ENCODE data around the gene CTDSPL. TPM values are rescaled to one million over a fixed set of nuclear protein-coding genes. Genes with fewer than 3 reads are reported as not detected.

Gene CTDSPL
- total and polyA plus RNA-seq, 10 of the 15 experiments (the other 5 are each of a cell fraction or from before 2014, with no cell fraction given), result 0.05 to 0.51 (median 0.18) TPM; not detected in 6

- TF ChIP-seq ZBTB33 (IDR thresholded peaks at IDR 0.05), result no peak
- TF ChIP-seq SREBF1 (IDR thresholded peaks at IDR 0.05; ENCODE audit: low read length), result no peak
- TF ChIP-seq IRF4 (IDR thresholded peaks at IDR 0.05; ENCODE audit: low read depth, low read length), result no peak
Observed at GRCh38 chr3:37979541-37980461, 118.1 kb downstream of the CTDSPL start (continued).

- BruUV-seq (replicated peaks), result no TSS peak
- no peak overlapping the region for H3K9ac ChIP-seq (ENCODE audit: control insufficient read depth, insufficient read depth, low read length)
- H4K20me1 ChIP-seq (ENCODE audit: control insufficient read depth, insufficient read depth), result no peaks in the 10 kb centered on the region
- H2AFZ ChIP-seq (ENCODE audit: control insufficient read depth, low read depth, low read length), result no peak overlapping the region
- RAD21 ChIA-PET (ENCODE audit: unreplicated experiment), result no interaction called here
- FAIRE-seq, result no peak
- H3K79me2 ChIP-seq (ENCODE audit: control insufficient read depth, insufficient read depth, low read length), result no peaks in the 10 kb centered on the region
- DNase-seq (ENCODE audit: low read depth, low spot score), result no peak
- no peaks in the 10 kb centered on the region for H3K4me1 ChIP-seq (ENCODE audit: control insufficient read depth, insufficient read depth, low read length)
- 44% methylated on average over 14 of the region's 14 CpGs for WGBS (ENCODE audit: insufficient coverage, insufficient replicate concordance, low lambda C conversion rate, missing lambda C conversion rate)
- H3K27ac ChIP-seq (ENCODE audit: control insufficient read depth, insufficient read depth), result no peak overlapping the region
- intact Hi-C loops (cut with micrococcal nuclease; ENCODE audit: unreplicated experiment) (no loop called here), in situ Hi-C loops (cut with MboI) (no loop called here)
- CTCF ChIA-PET, result interaction anchor here (0.5 to 5.4 kb wide), 10 partner anchors 8 to 499 kb away, joined by 3 to 38 read pairs (median 4); no protein-coding TSS in a partner anchor
- H3K4me2 ChIP-seq (ENCODE audit: control insufficient read depth, insufficient read depth), result no peak overlapping the region
- SMC1A ChIA-PET (ENCODE audit: uncharacterized antibody, unreplicated experiment), result interaction anchor here (0.6 to 1.1 kb wide), 2 partner anchors 14 to 16 kb away, joined by 3 read pairs; no protein-coding TSS in a partner anchor
- no peak for ATAC-seq
- no peaks in the 10 kb centered on the region; a peak in 2 of 4 replicates for H3K27me3 ChIP-seq (replicated peaks in 1 of 2; ENCODE audit: control insufficient read depth in 2 of 2, insufficient read depth in 2 of 2, low read length in 1 of 2)
- no peaks in the 10 kb centered on the region for H3K36me3 ChIP-seq (ENCODE audit: control insufficient read depth in 2 of 2, insufficient read depth in 2 of 2, low read length in 1 of 2)
- no peaks in the 10 kb centered on the region for H3K9me3 ChIP-seq (replicated peaks; ENCODE audit: control insufficient read depth, insufficient read depth, low read length)
- no peak overlapping the region for H3K4me3 ChIP-seq
- POLR2A ChIA-PET, result interaction anchor here (0.6 kb wide), 1 partner anchor 24 kb away, joined by 3 read pairs; no protein-coding TSS in a partner anchor
- TF ChIP-seq BMI1 (IDR thresholded peaks at IDR 0.05; ENCODE audit: borderline replicate concordance) (no peak), SIN3A (IDR thresholded peaks at IDR 0.05; ENCODE audit: low read depth, low read length) (no peak), FOXK2 (IDR thresholded peaks at IDR 0.05) (no peak), NR2F1 (conservative IDR thresholded peaks at IDR 0.05) (no peak), MYB (IDR thresholded peaks at IDR 0.05; ENCODE audit: borderline replicate concordance, low read depth, low read length) (no peak), ZNF384 (IDR thresholded peaks at IDR 0.05; ENCODE audit: borderline replicate concordance, low read depth, low read length) (no peak), IKZF2 (IDR thresholded peaks at IDR 0.05) (no peak), RELB (IDR thresholded peaks at IDR 0.05; ENCODE audit: low read depth) (no peak)
- TF ChIP-seq, protein P1, sequence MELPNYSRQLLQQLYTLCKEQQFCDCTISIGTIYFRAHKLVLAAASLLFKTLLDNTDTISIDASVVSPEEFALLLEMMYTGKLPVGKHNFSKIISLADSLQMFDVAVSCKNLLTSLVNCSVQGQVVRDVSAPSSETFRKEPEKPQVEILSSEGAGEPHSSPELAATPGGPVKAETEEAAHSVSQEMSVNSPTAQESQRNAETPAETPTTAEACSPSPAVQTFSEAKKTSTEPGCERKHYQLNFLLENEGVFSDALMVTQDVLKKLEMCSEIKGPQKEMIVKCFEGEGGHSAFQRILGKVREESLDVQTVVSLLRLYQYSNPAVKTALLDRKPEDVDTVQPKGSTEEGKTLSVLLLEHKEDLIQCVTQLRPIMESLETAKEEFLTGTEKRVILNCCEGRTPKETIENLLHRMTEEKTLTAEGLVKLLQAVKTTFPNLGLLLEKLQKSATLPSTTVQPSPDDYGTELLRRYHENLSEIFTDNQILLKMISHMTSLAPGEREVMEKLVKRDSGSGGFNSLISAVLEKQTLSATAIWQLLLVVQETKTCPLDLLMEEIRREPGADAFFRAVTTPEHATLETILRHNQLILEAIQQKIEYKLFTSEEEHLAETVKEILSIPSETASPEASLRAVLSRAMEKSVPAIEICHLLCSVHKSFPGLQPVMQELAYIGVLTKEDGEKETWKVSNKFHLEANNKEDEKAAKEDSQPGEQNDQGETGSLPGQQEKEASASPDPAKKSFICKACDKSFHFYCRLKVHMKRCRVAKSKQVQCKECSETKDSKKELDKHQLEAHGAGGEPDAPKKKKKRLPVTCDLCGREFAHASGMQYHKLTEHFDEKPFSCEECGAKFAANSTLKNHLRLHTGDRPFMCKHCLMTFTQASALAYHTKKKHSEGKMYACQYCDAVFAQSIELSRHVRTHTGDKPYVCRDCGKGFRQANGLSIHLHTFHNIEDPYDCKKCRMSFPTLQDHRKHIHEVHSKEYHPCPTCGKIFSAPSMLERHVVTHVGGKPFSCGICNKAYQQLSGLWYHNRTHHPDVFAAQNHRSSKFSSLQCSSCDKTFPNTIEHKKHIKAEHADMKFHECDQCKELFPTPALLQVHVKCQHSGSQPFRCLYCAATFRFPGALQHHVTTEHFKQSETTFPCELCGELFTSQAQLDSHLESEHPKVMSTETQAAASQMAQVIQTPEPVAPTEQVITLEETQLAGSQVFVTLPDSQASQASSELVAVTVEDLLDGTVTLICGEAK (IDR thresholded peaks at IDR 0.05; ENCODE audit: borderline replicate concordance), result no peak
Observed at GRCh38 chr3:37980462-37981347, 119.0 kb downstream of the CTDSPL start.

Data from GM12878 (cell line).